OCI-LY7 (cell line): ENCODE measurements around the gene HNRNPD. TPM values are rescaled to one million over a fixed set of nuclear protein-coding genes. Genes with fewer than 3 reads are reported as not detected.

Experiments used
- BruUV-seq: library from RNA; stranded (reverse); fragments of 400-500 nt; replicated peaks from 2 replicates; lab custom pipeline; 2021; lab: Mats Ljungman, UMichigan
- CTCF ChIA-PET: fragments of 300-600 bp; sonication (Branson Sonifier 250); formaldehyde crosslinking; loops from one replicate; lab custom pipeline; 2022; ENCODE audit warnings: antibody characterized with exemption; ENCODE audit not compliant: unreplicated experiment; lab: Charles Lee
- POLR2A ChIA-PET: fragments of 300-600 bp; sonication (Branson Sonifier 250); formaldehyde crosslinking; loops from one replicate; lab custom pipeline; 2022; ENCODE audit warnings: antibody characterized with exemption; lab: Charles Lee
- DNase-seq: peaks from one replicate; pipeline ENCODE4 v3.0.0-alpha.2; 2015; ENCODE audit warnings: low spot score
- H2AFZ ChIP-seq: fragments of 200-600 bp; sonication (generic), shearing (Covaris generic); 2 replicates; pipeline ENCODE4 v1.6.1; 2014; ENCODE audit warnings: mild to moderate bottlenecking, antibody characterized with exemption, low read length, moderate library complexity
- H3K27ac ChIP-seq: fragments of 200-600 bp; sonication (generic); 2 replicates; pipeline ENCODE4 v1.5.1; 2014; ENCODE audit warnings: mixed run types, low read depth, mild to moderate bottlenecking, moderate library complexity, low read length, inconsistent platforms; ENCODE audit not compliant: poor library complexity, severe bottlenecking
- H3K36me3 ChIP-seq: fragments of 200-600 bp; sonication (generic); 2 replicates; pipeline ENCODE4 v1.6.1; 2014; ENCODE audit warnings: mild to moderate bottlenecking, antibody characterized with exemption, low read length, moderate library complexity, mixed read lengths; ENCODE audit not compliant: insufficient read depth
- H3K4me1 ChIP-seq: fragments of 200-600 bp; sonication (generic); 2 replicates; pipeline ENCODE4 v1.5.1; 2014; ENCODE audit warnings: mild to moderate bottlenecking, low read length; ENCODE audit not compliant: insufficient read depth, poor library complexity, severe bottlenecking
- H3K4me2 ChIP-seq: fragments of 200-600 bp; sonication (generic); 2 replicates; pipeline ENCODE4 v1.6.1; 2014; ENCODE audit warnings: mild to moderate bottlenecking, low read length
- H3K4me3 ChIP-seq: fragments of 200-600 bp; sonication (generic); 2 replicates; pipeline ENCODE4 v1.5.1; 2014; ENCODE audit warnings: mild to moderate bottlenecking, low read depth, low read length; ENCODE audit not compliant: poor library complexity, severe bottlenecking
- H3K79me2 ChIP-seq: fragments of 200-600 bp; sonication (generic); 2 replicates; pipeline ENCODE4 v1.6.1; 2016; ENCODE audit warnings: low read depth, mild to moderate bottlenecking, low read length, moderate library complexity, mixed read lengths; ENCODE audit not compliant: insufficient read depth
- H3K9me2 ChIP-seq: fragments of 200-600 bp; sonication (generic); 2 replicates; pipeline ENCODE4 v1.6.1; 2016; ENCODE audit warnings: mild to moderate bottlenecking, low read length, mixed read lengths; ENCODE audit not compliant: insufficient read depth
- H3K9me3 ChIP-seq: fragments of 200-600 bp; sonication (generic); 2 replicates; pipeline ENCODE4 v1.6.1; 2014; ENCODE audit warnings: mild to moderate bottlenecking, mixed run types, low read length, mixed read lengths
- H4K20me1 ChIP-seq: fragments of 200-600 bp; sonication (generic); 2 replicates; pipeline ENCODE4 v1.6.1; 2014; ENCODE audit warnings: mild to moderate bottlenecking, antibody characterized with exemption, low read length, moderate library complexity, mixed read lengths; ENCODE audit not compliant: insufficient read depth
- EZH2phosphoT487 ChIP-seq: fragments of 200-600 bp; sonication (generic); IDR thresholded peaks from 2 replicates; pipeline ENCODE4 v1.6.1; 2018; ENCODE audit warnings: low read depth, borderline replicate concordance, mild to moderate bottlenecking, mixed run types, antibody characterized with exemption, low read length, moderate library complexity, mixed read lengths
- intact Hi-C: fragments of 100-400 bp; cut with micrococcal nuclease; formaldehyde crosslinking; loops from one replicate; pipeline ENCODE4 v1.10.0; 2022; ENCODE audit not compliant: unreplicated experiment
- total RNA-seq, 2 experiments: library from RNA; depleted of rRNA in 1 of 2; stranded (reverse); fragments of >200 nt in 1 of 2; shearing (Covaris generic) in 1 of 2; gene quantifications; 2 replicates each; pipeline ENCODE4 v1.2.3, GENCODE V29; 2014 to 2022
- TF ChIP-seq, protein P1 (sequence below): fragments of 200-600 bp; sonication (generic); conservative IDR thresholded peaks from 2 replicates; pipeline ENCODE4 v1.5.1; 2014; ENCODE audit warnings: mild to moderate bottlenecking, antibody characterized with exemption, low read length, moderate library complexity, mixed read lengths

Gene HNRNPD
- total RNA-seq, 2 experiments from 2014 or later, result 127 to 572 TPM

DNA sequence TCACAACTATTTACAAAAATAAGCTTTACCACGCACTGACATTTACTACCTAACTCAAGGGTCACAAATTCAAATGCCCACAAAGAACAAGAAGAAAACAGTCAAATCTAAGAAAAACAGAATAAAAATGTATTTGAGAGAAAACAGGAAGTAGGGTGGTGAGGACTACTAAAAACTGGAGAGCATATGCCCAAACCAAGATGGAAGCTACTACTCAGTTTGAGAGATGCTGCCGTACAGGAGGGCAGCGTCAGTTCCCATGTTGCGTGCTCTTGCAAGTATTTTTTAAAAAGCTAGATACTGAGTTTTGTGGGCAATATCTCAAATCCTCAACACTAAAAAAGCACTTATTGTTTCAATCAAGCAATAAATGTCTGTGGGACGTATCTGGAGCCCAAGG is 16.2 kb downstream of the HNRNPD start:
- no peak for DNase-seq
- Histone ChIP-seq H3K9me3 (no peaks in the 10 kb centered on the region), H3K79me2 (peaks cover 100% of the 10 kb centered on the region), H3K4me2 (no peak overlapping the region), H3K4me3 (no peak overlapping the region), H3K27ac (no peak overlapping the region), H3K9me2 (no peaks in the 10 kb centered on the region), H2AFZ (no peak overlapping the region), H3K4me1 (peaks cover 20% of the 10 kb centered on the region), H3K36me3 (peaks cover 100% of the 10 kb centered on the region), H4K20me1 (peaks cover 66% of the 10 kb centered on the region)
- intact Hi-C loops, result no loop called here
- POLR2A ChIA-PET, result interaction anchor here (1.0 to 4.5 kb wide), 2 partner anchors 10 to 13 kb away, joined by 4 to 17 read pairs; no protein-coding TSS in a partner anchor
- TF ChIP-seq EZH2phosphoT487, result no peak
- TF ChIP-seq, protein P1, sequence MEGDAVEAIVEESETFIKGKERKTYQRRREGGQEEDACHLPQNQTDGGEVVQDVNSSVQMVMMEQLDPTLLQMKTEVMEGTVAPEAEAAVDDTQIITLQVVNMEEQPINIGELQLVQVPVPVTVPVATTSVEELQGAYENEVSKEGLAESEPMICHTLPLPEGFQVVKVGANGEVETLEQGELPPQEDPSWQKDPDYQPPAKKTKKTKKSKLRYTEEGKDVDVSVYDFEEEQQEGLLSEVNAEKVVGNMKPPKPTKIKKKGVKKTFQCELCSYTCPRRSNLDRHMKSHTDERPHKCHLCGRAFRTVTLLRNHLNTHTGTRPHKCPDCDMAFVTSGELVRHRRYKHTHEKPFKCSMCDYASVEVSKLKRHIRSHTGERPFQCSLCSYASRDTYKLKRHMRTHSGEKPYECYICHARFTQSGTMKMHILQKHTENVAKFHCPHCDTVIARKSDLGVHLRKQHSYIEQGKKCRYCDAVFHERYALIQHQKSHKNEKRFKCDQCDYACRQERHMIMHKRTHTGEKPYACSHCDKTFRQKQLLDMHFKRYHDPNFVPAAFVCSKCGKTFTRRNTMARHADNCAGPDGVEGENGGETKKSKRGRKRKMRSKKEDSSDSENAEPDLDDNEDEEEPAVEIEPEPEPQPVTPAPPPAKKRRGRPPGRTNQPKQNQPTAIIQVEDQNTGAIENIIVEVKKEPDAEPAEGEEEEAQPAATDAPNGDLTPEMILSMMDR, result no peak
- CTCF ChIA-PET, result no interaction called here
- BruUV-seq, result no TSS peak

DNA sequence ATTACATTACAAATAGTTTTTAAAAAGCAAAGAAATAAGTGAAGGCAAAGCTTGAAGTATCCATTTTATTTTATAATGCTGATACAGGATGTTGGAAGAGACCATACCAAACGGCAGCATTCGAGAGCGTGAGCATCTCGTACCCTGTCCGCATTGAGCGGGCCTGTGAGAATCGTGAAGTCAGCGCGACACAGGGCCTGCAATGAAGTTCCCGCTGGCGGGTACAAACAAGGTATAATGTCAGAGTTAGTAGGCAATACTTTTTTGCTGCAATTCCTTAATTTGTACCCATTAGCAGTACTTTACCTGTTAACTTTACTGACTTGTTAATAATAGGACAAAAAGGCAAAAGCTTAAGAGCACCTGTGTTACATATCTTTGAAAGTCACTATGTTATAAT is 19.0 kb downstream of the HNRNPD start:
- no peak overlapping the region for H3K27ac ChIP-seq
- no TSS peak for BruUV-seq
- ChIA-PET POLR2A (interaction anchor here (0.6 to 4.5 kb wide), 9 partner anchors 12 to 78 kb away, joined by 3 to 17 read pairs (median 4); partner anchors contain the start of gene HNRNPD), CTCF (interaction anchor here (1.2 kb wide), 1 partner anchor 12 kb away, joined by 3 read pairs; no protein-coding TSS in a partner anchor)
- H3K9me2 ChIP-seq, result no peaks in the 10 kb centered on the region
- no peak overlapping the region for H2AFZ ChIP-seq
- TF ChIP-seq, protein P1, result no peak
- no peak for TF ChIP-seq EZH2phosphoT487
- H3K4me1 ChIP-seq, result no peaks in the 10 kb centered on the region
- peaks cover 84% of the 10 kb centered on the region for H3K79me2 ChIP-seq
- H3K36me3 ChIP-seq, result peaks cover 100% of the 10 kb centered on the region
- H4K20me1 ChIP-seq, result peaks cover 43% of the 10 kb centered on the region
- H3K4me2 ChIP-seq, result no peak overlapping the region
- no peak overlapping the region for H3K4me3 ChIP-seq
- DNase-seq, result no peak
- intact Hi-C loops, result no loop called here
- H3K9me3 ChIP-seq, result no peaks in the 10 kb centered on the region

DNA sequence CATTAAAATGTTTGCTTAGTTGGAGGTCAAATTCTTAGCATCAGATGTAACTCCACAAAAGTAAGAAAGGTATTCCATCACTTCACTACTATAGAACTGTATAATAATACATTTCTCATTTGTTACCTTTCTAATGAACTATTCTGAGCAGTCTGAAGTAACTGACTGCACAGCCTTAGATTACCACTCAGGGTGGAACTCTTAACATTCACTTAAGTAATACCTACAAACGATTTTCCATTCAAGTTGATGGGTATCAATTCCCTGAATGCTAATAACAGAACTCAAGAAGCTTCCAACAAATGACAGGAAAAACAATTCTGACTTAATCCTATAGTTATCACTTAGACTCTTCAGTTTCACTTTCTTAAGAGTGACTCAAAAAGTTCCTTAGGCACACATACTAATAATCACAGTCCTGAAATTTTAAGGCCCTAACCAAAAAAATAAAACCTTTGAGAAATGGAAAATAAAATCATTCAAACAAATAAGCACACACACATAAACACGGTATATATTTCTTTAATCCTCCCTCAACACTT is 20.9 kb downstream of the HNRNPD start:
- Histone ChIP-seq H3K4me2 (no peak overlapping the region), H3K27ac (peak overlapping the region; percentile 18), H4K20me1 (peaks cover 28% of the 10 kb centered on the region), H2AFZ (no peak overlapping the region), H3K79me2 (peaks cover 65% of the 10 kb centered on the region), H3K9me3 (no peaks in the 10 kb centered on the region), H3K9me2 (no peaks in the 10 kb centered on the region), H3K4me1 (no peaks in the 10 kb centered on the region), H3K36me3 (peaks cover 99% of the 10 kb centered on the region), H3K4me3 (no peak overlapping the region)
- intact Hi-C loops, result no loop called here
- ChIA-PET POLR2A (interaction anchor here (1.9 kb wide), 1 partner anchor 9 kb away, joined by 5 read pairs; no protein-coding TSS in a partner anchor), CTCF (no interaction called here)
- no peak for TF ChIP-seq EZH2phosphoT487
- TF ChIP-seq, protein P1, result no peak
- no peak for DNase-seq
- BruUV-seq, result no TSS peak
